ENCODE results near the gene CACNA1I. TPM values are rescaled to one million over a fixed set of nuclear protein-coding genes. Genes with fewer than 3 reads are reported as not detected.

Gene CACNA1I
- polyA plus RNA-seq, 1 of the 3 experiments (the other 2 are of a cell fraction) = not detected

DNA sequence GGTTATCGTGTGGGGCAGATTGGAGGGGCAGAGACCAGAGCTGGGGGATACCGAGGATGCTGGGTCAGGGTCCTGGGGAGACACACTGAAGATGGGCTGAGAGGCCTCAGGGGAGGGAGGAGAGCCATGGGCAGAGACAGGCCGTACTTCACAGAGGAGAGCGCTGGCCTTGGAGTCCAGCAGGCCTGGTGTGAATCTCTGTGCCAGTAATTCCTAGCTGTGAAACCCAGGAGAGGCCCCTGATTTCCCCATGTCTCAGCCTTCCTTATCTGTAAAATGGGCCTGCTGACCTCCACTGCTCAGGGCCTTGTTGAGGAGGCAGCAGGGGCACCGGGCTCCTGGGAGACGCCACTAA is 23.4 kb downstream of the CACNA1I start:
- peaks cover 0 to 19% of the 10 kb centered on the region in 2 experiments; a peak in 1 of 4 replicates for H3K4me1 ChIP-seq (ENCODE audit: control insufficient read depth in 1 of 2, insufficient read depth in 2 of 2, low read depth in 1 of 2, low read length in 1 of 2)
- H4K20me1 ChIP-seq (ENCODE audit: insufficient read depth) = no peaks in the 10 kb centered on the region
- no peaks in the 10 kb centered on the region for H3K27me3 ChIP-seq (ENCODE audit: insufficient read depth)
- 97% methylated on average over 3 of the region's 6 CpGs for WGBS (ENCODE audit: low lambda C conversion rate)
- CTCF ChIA-PET = interaction anchor here (1.6 kb wide), 1 partner anchor 59 kb away, joined by 4 read pairs; no protein-coding TSS in a partner anchor
- POLR2A ChIA-PET = no interaction called here
- no peak for DNase-seq
- TF ChIP-seq FOXJ3 (CRISPR knock-in tag; IDR thresholded peaks at IDR 0.05) (no peak), TAF1 (IDR thresholded peaks at IDR 0.05; ENCODE audit: borderline replicate concordance, low read depth, low read length) (no peak), GABPA (IDR thresholded peaks at IDR 0.05; ENCODE audit: low read depth) (no peak), RAD21 (IDR thresholded peaks at IDR 0.05; ENCODE audit: low read length) (no peak), GATA2 (CRISPR knock-in tag; IDR thresholded peaks at IDR 0.05) (no peak), JUND (IDR thresholded peaks at IDR 0.05) (no peak), NRF1 (IDR thresholded peaks at IDR 0.05; ENCODE audit: low read depth, low read length) (no peak), CHD2 (IDR thresholded peaks at IDR 0.05; ENCODE audit: low read length, partially characterized antibody) (no peak), SMC3 (IDR thresholded peaks at IDR 0.05; ENCODE audit: low read depth, low read length) (no peak), ELF1 (IDR thresholded peaks at IDR 0.05) (no peak), RXRA (IDR thresholded peaks at IDR 0.05; ENCODE audit: borderline replicate concordance, low read depth) (no peak), YY1 (IDR thresholded peaks at IDR 0.05; ENCODE audit: low read depth) (no peak)
- TF ChIP-seq, protein P1, sequence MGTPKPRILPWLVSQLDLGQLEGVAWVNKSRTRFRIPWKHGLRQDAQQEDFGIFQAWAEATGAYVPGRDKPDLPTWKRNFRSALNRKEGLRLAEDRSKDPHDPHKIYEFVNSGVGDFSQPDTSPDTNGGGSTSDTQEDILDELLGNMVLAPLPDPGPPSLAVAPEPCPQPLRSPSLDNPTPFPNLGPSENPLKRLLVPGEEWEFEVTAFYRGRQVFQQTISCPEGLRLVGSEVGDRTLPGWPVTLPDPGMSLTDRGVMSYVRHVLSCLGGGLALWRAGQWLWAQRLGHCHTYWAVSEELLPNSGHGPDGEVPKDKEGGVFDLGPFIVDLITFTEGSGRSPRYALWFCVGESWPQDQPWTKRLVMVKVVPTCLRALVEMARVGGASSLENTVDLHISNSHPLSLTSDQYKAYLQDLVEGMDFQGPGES (IDR thresholded peaks at IDR 0.05; ENCODE audit: low read depth, low read length) = no peak
- TF ChIP-seq, protein P2, sequence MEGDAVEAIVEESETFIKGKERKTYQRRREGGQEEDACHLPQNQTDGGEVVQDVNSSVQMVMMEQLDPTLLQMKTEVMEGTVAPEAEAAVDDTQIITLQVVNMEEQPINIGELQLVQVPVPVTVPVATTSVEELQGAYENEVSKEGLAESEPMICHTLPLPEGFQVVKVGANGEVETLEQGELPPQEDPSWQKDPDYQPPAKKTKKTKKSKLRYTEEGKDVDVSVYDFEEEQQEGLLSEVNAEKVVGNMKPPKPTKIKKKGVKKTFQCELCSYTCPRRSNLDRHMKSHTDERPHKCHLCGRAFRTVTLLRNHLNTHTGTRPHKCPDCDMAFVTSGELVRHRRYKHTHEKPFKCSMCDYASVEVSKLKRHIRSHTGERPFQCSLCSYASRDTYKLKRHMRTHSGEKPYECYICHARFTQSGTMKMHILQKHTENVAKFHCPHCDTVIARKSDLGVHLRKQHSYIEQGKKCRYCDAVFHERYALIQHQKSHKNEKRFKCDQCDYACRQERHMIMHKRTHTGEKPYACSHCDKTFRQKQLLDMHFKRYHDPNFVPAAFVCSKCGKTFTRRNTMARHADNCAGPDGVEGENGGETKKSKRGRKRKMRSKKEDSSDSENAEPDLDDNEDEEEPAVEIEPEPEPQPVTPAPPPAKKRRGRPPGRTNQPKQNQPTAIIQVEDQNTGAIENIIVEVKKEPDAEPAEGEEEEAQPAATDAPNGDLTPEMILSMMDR (IDR thresholded peaks at IDR 0.05) = no peak
- no peaks in the 10 kb centered on the region for H3K79me2 ChIP-seq (ENCODE audit: insufficient read depth)
- no peak overlapping the region for H3K4me3 ChIP-seq (ENCODE audit: low read depth in 2 of 2, low read length in 1 of 2)
- no peaks in the 10 kb centered on the region for H3K9me2 ChIP-seq
- H3F3A ChIP-seq (replicated peaks; ENCODE audit: insufficient read depth) = no peaks in the 10 kb centered on the region
- H3K27ac ChIP-seq (ENCODE audit: low read depth in 2 of 2, low read length in 1 of 2) = no peak overlapping the region
- no peaks in the 10 kb centered on the region for H3K9me3 ChIP-seq
- H3K9ac ChIP-seq = no peak overlapping the region
- no peak overlapping the region for H3K4me2 ChIP-seq
- no peaks in the 10 kb centered on the region for H3K36me3 ChIP-seq (replicated peaks in 1 of 2; ENCODE audit: control insufficient read depth in 1 of 2, insufficient read depth in 2 of 2, low read length in 1 of 2)
- no peak overlapping the region for H2AFZ ChIP-seq (ENCODE audit: low read depth)

DNA sequence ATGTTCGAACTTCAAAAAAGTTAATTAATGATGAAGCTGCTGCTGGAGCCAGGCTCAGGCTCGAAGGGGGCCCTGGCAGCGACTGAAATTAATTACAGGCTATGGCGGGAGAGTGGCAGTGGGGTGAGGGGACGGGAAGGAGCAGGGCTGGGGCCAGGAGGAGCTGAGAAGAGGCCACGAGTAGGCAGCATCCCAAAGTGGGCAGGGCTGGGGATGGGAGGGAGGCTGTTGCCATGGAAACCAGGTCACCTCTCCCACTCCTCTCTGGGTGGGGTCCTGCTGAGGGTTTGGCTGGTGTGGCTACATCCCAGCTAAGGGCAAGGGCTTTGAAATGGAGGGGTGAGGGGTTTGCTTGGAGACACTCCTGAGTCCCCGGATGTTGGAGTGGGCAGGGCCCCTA is 23.9 kb downstream of the CACNA1I start:
- no peak overlapping the region for H3K4me3 ChIP-seq (ENCODE audit: low read depth in 2 of 2, low read length in 1 of 2)
- no peaks in the 10 kb centered on the region for H3K27me3 ChIP-seq (ENCODE audit: insufficient read depth)
- H3K4me2 ChIP-seq = no peak overlapping the region
- H3K4me1 ChIP-seq (ENCODE audit: control insufficient read depth in 1 of 2, insufficient read depth in 2 of 2, low read depth in 1 of 2, low read length in 1 of 2) = peaks cover 0 to 19% of the 10 kb centered on the region in 2 experiments; a peak in 1 of 4 replicates
- no peak overlapping the region for H3K9ac ChIP-seq
- H2AFZ ChIP-seq (ENCODE audit: low read depth) = no peak overlapping the region
- ChIA-PET CTCF (interaction anchor here (1.6 kb wide), 1 partner anchor 59 kb away, joined by 4 read pairs; no protein-coding TSS in a partner anchor), POLR2A (no interaction called here)
- no peaks in the 10 kb centered on the region for H3K9me2 ChIP-seq
- no peaks in the 10 kb centered on the region for H4K20me1 ChIP-seq (ENCODE audit: insufficient read depth)
- no peaks in the 10 kb centered on the region for H3K9me3 ChIP-seq
- TF ChIP-seq FOXJ3 (CRISPR knock-in tag; IDR thresholded peaks at IDR 0.05) (no peak), CHD2 (IDR thresholded peaks at IDR 0.05; ENCODE audit: low read length, partially characterized antibody) (no peak), RFX5 (IDR thresholded peaks at IDR 0.05; ENCODE audit: low read length) (no peak), TCF12 (IDR thresholded peaks at IDR 0.05) (no peak), FOSL2 (IDR thresholded peaks at IDR 0.05; ENCODE audit: borderline replicate concordance, low read depth) (no peak), EZH2phosphoT487 (IDR thresholded peaks at IDR 0.05; ENCODE audit: borderline replicate concordance, low read depth) (no peak), ELF1 (IDR thresholded peaks at IDR 0.05) (no peak), NRF1 (IDR thresholded peaks at IDR 0.05; ENCODE audit: low read depth, low read length) (no peak), JUND (IDR thresholded peaks at IDR 0.05) (no peak), NFIC (IDR thresholded peaks at IDR 0.05; ENCODE audit: borderline replicate concordance) (no peak), MEF2A (IDR thresholded peaks at IDR 0.05; ENCODE audit: borderline replicate concordance, low read depth) (no peak), GATA2 (CRISPR knock-in tag; IDR thresholded peaks at IDR 0.05) (no peak)
- TF ChIP-seq, protein P3, sequence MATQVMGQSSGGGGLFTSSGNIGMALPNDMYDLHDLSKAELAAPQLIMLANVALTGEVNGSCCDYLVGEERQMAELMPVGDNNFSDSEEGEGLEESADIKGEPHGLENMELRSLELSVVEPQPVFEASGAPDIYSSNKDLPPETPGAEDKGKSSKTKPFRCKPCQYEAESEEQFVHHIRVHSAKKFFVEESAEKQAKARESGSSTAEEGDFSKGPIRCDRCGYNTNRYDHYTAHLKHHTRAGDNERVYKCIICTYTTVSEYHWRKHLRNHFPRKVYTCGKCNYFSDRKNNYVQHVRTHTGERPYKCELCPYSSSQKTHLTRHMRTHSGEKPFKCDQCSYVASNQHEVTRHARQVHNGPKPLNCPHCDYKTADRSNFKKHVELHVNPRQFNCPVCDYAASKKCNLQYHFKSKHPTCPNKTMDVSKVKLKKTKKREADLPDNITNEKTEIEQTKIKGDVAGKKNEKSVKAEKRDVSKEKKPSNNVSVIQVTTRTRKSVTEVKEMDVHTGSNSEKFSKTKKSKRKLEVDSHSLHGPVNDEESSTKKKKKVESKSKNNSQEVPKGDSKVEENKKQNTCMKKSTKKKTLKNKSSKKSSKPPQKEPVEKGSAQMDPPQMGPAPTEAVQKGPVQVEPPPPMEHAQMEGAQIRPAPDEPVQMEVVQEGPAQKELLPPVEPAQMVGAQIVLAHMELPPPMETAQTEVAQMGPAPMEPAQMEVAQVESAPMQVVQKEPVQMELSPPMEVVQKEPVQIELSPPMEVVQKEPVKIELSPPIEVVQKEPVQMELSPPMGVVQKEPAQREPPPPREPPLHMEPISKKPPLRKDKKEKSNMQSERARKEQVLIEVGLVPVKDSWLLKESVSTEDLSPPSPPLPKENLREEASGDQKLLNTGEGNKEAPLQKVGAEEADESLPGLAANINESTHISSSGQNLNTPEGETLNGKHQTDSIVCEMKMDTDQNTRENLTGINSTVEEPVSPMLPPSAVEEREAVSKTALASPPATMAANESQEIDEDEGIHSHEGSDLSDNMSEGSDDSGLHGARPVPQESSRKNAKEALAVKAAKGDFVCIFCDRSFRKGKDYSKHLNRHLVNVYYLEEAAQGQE (IDR thresholded peaks at IDR 0.05; ENCODE audit: low read depth, low read length) = no peak
- TF ChIP-seq, protein P4, sequence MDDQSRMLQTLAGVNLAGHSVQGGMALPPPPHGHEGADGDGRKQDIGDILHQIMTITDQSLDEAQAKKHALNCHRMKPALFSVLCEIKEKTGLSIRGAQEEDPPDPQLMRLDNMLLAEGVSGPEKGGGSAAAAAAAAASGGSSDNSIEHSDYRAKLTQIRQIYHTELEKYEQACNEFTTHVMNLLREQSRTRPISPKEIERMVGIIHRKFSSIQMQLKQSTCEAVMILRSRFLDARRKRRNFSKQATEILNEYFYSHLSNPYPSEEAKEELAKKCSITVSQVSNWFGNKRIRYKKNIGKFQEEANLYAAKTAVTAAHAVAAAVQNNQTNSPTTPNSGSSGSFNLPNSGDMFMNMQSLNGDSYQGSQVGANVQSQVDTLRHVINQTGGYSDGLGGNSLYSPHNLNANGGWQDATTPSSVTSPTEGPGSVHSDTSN (IDR thresholded peaks at IDR 0.05) = no peak
- no peaks in the 10 kb centered on the region for H3K36me3 ChIP-seq (replicated peaks in 1 of 2; ENCODE audit: control insufficient read depth in 1 of 2, insufficient read depth in 2 of 2, low read length in 1 of 2)
- H3F3A ChIP-seq (replicated peaks; ENCODE audit: insufficient read depth) = no peaks in the 10 kb centered on the region
- H3K27ac ChIP-seq (ENCODE audit: low read depth in 2 of 2, low read length in 1 of 2) = no peak overlapping the region
- 83% methylated on average over 7 of the region's 7 CpGs for WGBS (ENCODE audit: low lambda C conversion rate)
- DNase-seq = no peak
- H3K79me2 ChIP-seq (ENCODE audit: insufficient read depth) = no peaks in the 10 kb centered on the region

Data from SK-N-SH (cell line).